Esophagus mucosa (tissue), 1 donor: ENCODE measurements around the gene MAGI3. TPM values are rescaled to one million over a fixed set of nuclear protein-coding genes. Genes with fewer than 3 reads are reported as not detected.
A peak's percentile ranks its signal among the peaks of the same experiment; 100 is the strongest.
"Not testable (repeated sequence)": the region's sequence is repeated elsewhere in the genome, so short reads cannot be mapped to it uniquely, and the experiment has no call there.

Experiments used
- ATAC-seq: fragments of 200-7000 bp; cut with Tn5 transposase; one replicate; pipeline ENCODE4 v1.9.1; 2020
- total RNA-seq: library from RNA; stranded (reverse); gene quantifications from one replicate; pipeline ENCODE4 v1.2.4, GENCODE V29; 2023
- donor health status: DM: yes; HTN: yes; CAD: no.

Gene MAGI3
- total RNA-seq, 1 donor from 2014 or later = 16.5 TPM

- ATAC-seq = no peak
Measured at GRCh38 chr1:113582084-113582483, 191.8 kb downstream of the MAGI3 start.

GRCh38 chr1:113587475-113587874 lies 197.2 kb downstream of the MAGI3 start:
- no peak for ATAC-seq

GRCh38 chr1:113592230-113592629 lies 201.9 kb downstream of the MAGI3 start:
- ATAC-seq = no peak

GRCh38 chr1:113593550-113594297 lies 203.4 kb downstream of the MAGI3 start:
- no peak for ATAC-seq

GRCh38 chr1:113604466-113604865 lies 214.2 kb downstream of the MAGI3 start:
- not testable (repeated sequence) for ATAC-seq

- no peak for ATAC-seq
Measured at GRCh38 chr1:113605146-113605545, 214.8 kb downstream of the MAGI3 start.

GRCh38 chr1:113608399-113608798 lies 218.1 kb downstream of the MAGI3 start:
- ATAC-seq = no peak

GRCh38 chr1:113610372-113610771 lies 220.1 kb downstream of the MAGI3 start:
- no peak for ATAC-seq

- ATAC-seq = peak; percentile 58
Measured at GRCh38 chr1:113615425-113615824, 225.1 kb downstream of the MAGI3 start.

GRCh38 chr1:113616156-113616555 lies 225.8 kb downstream of the MAGI3 start:
- ATAC-seq = no peak

GRCh38 chr1:113617438-113618141 lies 227.3 kb downstream of the MAGI3 start:
- no peak for ATAC-seq

GRCh38 chr1:113628997-113629396 lies 238.7 kb downstream of the MAGI3 start:
- no peak for ATAC-seq

- no peak for ATAC-seq
Measured at GRCh38 chr1:113630340-113631327, 240.3 kb downstream of the MAGI3 start.

- ATAC-seq = no peak
Measured at GRCh38 chr1:113641396-113641795, 251.1 kb downstream of the MAGI3 start.

- no peak for ATAC-seq
Measured at GRCh38 chr1:113647164-113647563, 256.8 kb downstream of the MAGI3 start.

- no peak for ATAC-seq
Measured at GRCh38 chr1:113648478-113648877, 258.2 kb downstream of the MAGI3 start.

GRCh38 chr1:113652771-113653170 lies 262.5 kb downstream of the MAGI3 start:
- ATAC-seq = peak; percentile 31

GRCh38 chr1:113653741-113654140 lies 263.4 kb downstream of the MAGI3 start:
- no peak for ATAC-seq

GRCh38 chr1:113654883-113655282 lies 264.6 kb downstream of the MAGI3 start:
- no peak for ATAC-seq

- no peak for ATAC-seq
Measured at GRCh38 chr1:113657126-113657525, 266.8 kb downstream of the MAGI3 start.

- ATAC-seq = no peak
Measured at GRCh38 chr1:113657556-113658063, 267.3 kb downstream of the MAGI3 start.

- ATAC-seq = no peak
Measured at GRCh38 chr1:113659035-113659434, 268.7 kb downstream of the MAGI3 start.

GRCh38 chr1:113659556-113659955 lies 269.2 kb downstream of the MAGI3 start:
- no peak for ATAC-seq
